Subcutaneous preadipocyte (primary cell): ENCODE data around the gene PLA2G2A. TPM values are rescaled to one million over a fixed set of nuclear protein-coding genes. Genes with fewer than 3 reads are reported as not detected.

Experiments used
- total RNA-seq: library from RNA; depleted of rRNA; stranded (reverse); fragments of >200 nt; gene quantifications from 2 replicates; pipeline ENCODE4 v1.2.3, GENCODE V29; 2012

Gene PLA2G2A, protein sequence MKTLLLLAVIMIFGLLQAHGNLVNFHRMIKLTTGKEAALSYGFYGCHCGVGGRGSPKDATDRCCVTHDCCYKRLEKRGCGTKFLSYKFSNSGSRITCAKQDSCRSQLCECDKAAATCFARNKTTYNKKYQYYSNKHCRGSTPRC
- not detected in 2 replicates for total RNA-seq

GRCh38 chr1:19979494-19979977 lies at the start of gene PLA2G2A:
Gene PLA2G2A (minus strand): TSS chr1:19979618. CDS start chr1:19978773, 845 bp downstream.

Other genes starting within 250 kb of the PLA2G2A start
- gene TMCO4, start 179.7 kb downstream of the PLA2G2A start, total RNA-seq = 8.1 and 8.6 TPM in 2 replicates
- gene RNF186, start 164.3 kb downstream of the PLA2G2A start, total RNA-seq = not detected in 2 replicates
- 2.6 and 8.4 TPM in 2 replicates for gene OTUD3, start 97.2 kb downstream of the PLA2G2A start, total RNA-seq
- gene PLA2G2E, start 56.0 kb downstream of the PLA2G2A start, total RNA-seq = not detected in 2 replicates
- gene PLA2G5, start 90.6 kb upstream of the PLA2G2A start, total RNA-seq = 1.8 and 4.5 TPM in 2 replicates
- not detected in 2 replicates for gene PLA2G2D, start 139.9 kb upstream of the PLA2G2A start, total RNA-seq
- not detected in 2 replicates for gene PLA2G2F, start 159.7 kb upstream of the PLA2G2A start, total RNA-seq
- under 0.01 TPM in 1 of 2 replicates, not detected in the other for gene UBXN10, start 206.5 kb upstream of the PLA2G2A start, total RNA-seq
- not detected in 2 replicates for gene PLA2G2C, start 206.9 kb upstream of the PLA2G2A start, total RNA-seq